SK-N-SH (cell line): ENCODE results near the gene CCDC18. TPM values are rescaled to one million over a fixed set of nuclear protein-coding genes. Genes with fewer than 3 reads are reported as not detected.
"Not testable (repeated sequence)": the region's sequence is repeated elsewhere in the genome, so short reads cannot be mapped to it uniquely, and the experiment has no call there.

Experiments
- CTCF ChIA-PET: fragments of 300-600, 350-600 bp; formaldehyde crosslinking; extraction: SDS; loops from one replicate; lab custom pipeline; 2021; lab: Yijun Ruan, JAX
- POLR2A ChIA-PET: fragments of 350-600 bp; sonication (Branson Sonifier 250); formaldehyde crosslinking; extraction: SDS; loops from one replicate; lab custom pipeline; 2020; ENCODE audit warnings: antibody characterized with exemption, inconsistent platforms; lab: Yijun Ruan, JAX
- DNase-seq: peaks from one replicate; pipeline ENCODE4 v3.0.0; 2012
- H2AFZ ChIP-seq: fragments of 200-600 bp; sonication (generic); 2 replicates; pipeline ENCODE4 v1.8.1; 2016; ENCODE audit warnings: antibody characterized with exemption, mild to moderate bottlenecking, low read depth
- H3F3A ChIP-seq: fragments of 200-600 bp; sonication (generic); replicated peaks from 2 replicates; pipeline ENCODE3; 2016; ENCODE audit warnings: antibody characterized with exemption, mild to moderate bottlenecking; ENCODE audit not compliant: insufficient read depth
- H3K27ac ChIP-seq, 2 experiments: fragments of 200-500 bp in 1 of 2; fragments of 200-600 bp in 1 of 2; sonication (Bioruptor generic) in 1 of 2; sonication (generic), shearing (Covaris generic) in 1 of 2; 2 replicates each; pipeline versions ENCODE4 v1.5.1 to v1.6.1; 2014 to 2016; ENCODE audit warnings: low read depth in 2 of 2, inconsistent platforms in 1 of 2, low read length in 1 of 2, mild to moderate bottlenecking in 1 of 2, mixed read lengths in 1 of 2
- H3K27me3 ChIP-seq: fragments of 200-600 bp; sonication (generic), shearing (Covaris generic); 2 replicates; pipeline ENCODE4 v1.6.1; 2016; ENCODE audit warnings: mixed run types; ENCODE audit not compliant: insufficient read depth
- H3K36me3 ChIP-seq, 2 experiments: fragments of 200-500 bp in 1 of 2; fragments of 200-600 bp in 1 of 2; sonication (Bioruptor generic) in 1 of 2; sonication (generic) in 1 of 2; replicated peaks in 1 of 2; 2 replicates each; pipeline versions ENCODE3 to v1.5.1; 2014 to 2016; ENCODE audit warnings: low read length in 1 of 2, mild to moderate bottlenecking in 1 of 2; ENCODE audit not compliant: insufficient read depth in 2 of 2, control insufficient read depth in 1 of 2
- H3K4me1 ChIP-seq, 2 experiments: fragments of 200-500 bp in 1 of 2; fragments of 200-600 bp in 1 of 2; sonication (Bioruptor generic) in 1 of 2; sonication (generic), shearing (Covaris generic) in 1 of 2; 2 replicates each; pipeline versions ENCODE4 v1.5.1 to v1.6.1; 2014 to 2016; ENCODE audit warnings: low read depth in 1 of 2, low read length in 1 of 2, mixed run types in 1 of 2; ENCODE audit not compliant: insufficient read depth in 2 of 2, control insufficient read depth in 1 of 2
- H3K4me2 ChIP-seq: fragments of 200-600 bp; sonication (generic), shearing (Covaris generic); 2 replicates; pipeline ENCODE4 v1.6.1; 2017; ENCODE audit warnings: mixed run types
- H3K4me3 ChIP-seq, 2 experiments: fragments of 200-500 bp in 1 of 2; fragments of 200-600 bp in 1 of 2; sonication (Bioruptor generic) in 1 of 2; sonication (generic), shearing (Covaris generic) in 1 of 2; 2 replicates each; pipeline versions ENCODE4 v1.5.1 to v1.8.1; 2014 to 2016; ENCODE audit warnings: low read depth in 2 of 2, inconsistent platforms in 1 of 2, low read length in 1 of 2, mild to moderate bottlenecking in 1 of 2, mixed read lengths in 1 of 2, moderate library complexity in 1 of 2
- H3K79me2 ChIP-seq: fragments of 200-600 bp; sonication (generic); 2 replicates; pipeline ENCODE4 v1.8.1; 2017; ENCODE audit warnings: mild to moderate bottlenecking; ENCODE audit not compliant: insufficient read depth
- H3K9ac ChIP-seq: fragments of 200-600 bp; sonication (generic); 2 replicates; pipeline ENCODE4 v1.6.1; 2017; ENCODE audit warnings: mixed run types
- H3K9me2 ChIP-seq: fragments of 200-600 bp; sonication (generic); 2 replicates; pipeline ENCODE4 v1.6.1; 2017; ENCODE audit warnings: mixed run types
- H3K9me3 ChIP-seq: fragments of 200-600 bp; sonication (generic); 2 replicates; pipeline ENCODE4 v1.6.1; 2017; ENCODE audit warnings: mixed run types, mild to moderate bottlenecking, moderate library complexity
- H4K20me1 ChIP-seq: fragments of 200-600 bp; sonication (generic); 2 replicates; pipeline ENCODE4 v1.6.1; 2017; ENCODE audit warnings: mild to moderate bottlenecking, mixed run types; ENCODE audit not compliant: insufficient read depth
- EZH2phosphoT487 ChIP-seq: fragments of 200-600 bp; sonication (generic); IDR thresholded peaks from 2 replicates; pipeline ENCODE4 v1.6.1; 2017; ENCODE audit warnings: low read depth, mixed run types, mild to moderate bottlenecking, antibody characterized with exemption, moderate library complexity, borderline replicate concordance
- MXI1 ChIP-seq: IDR thresholded peaks from 2 replicates; pipeline ENCODE4 v1.6.1; 2012; ENCODE audit warnings: mild to moderate bottlenecking, low read depth, low read length, improper control_type of control experiment
- RXRA ChIP-seq: IDR thresholded peaks from 2 replicates; pipeline ENCODE4 v1.4.0; 2012; ENCODE audit warnings: low read depth, mild to moderate bottlenecking, borderline replicate concordance
- SMC3 ChIP-seq: IDR thresholded peaks from 2 replicates; pipeline ENCODE4 v1.6.1; 2012; ENCODE audit warnings: low read depth, low read length, improper control_type of control experiment
- TCF12 ChIP-seq: IDR thresholded peaks from 2 replicates; pipeline ENCODE4 v1.4.0; 2012
- TEAD4 ChIP-seq: IDR thresholded peaks from 2 replicates; pipeline ENCODE4 v1.4.0; 2012; ENCODE audit warnings: mild to moderate bottlenecking, borderline replicate concordance; ENCODE audit not compliant: insufficient read depth
- WGBS: methylation state at CpG from one replicate; pipeline ENCODE4 v1.1.6; 2017; ENCODE audit warnings: low lambda C conversion rate; 5-methylcytosine and 5-hydroxymethylcytosine counted together
- polyA plus RNA-seq, 3 experiments: library from polyadenylated mRNA; depleted of rRNA; stranded (reverse); fragments of >200 nt; gene quantifications; 2 replicates each; pipeline ENCODE4 v1.2.3, GENCODE V29; 2012
- TF ChIP-seq, protein P1 (sequence below): IDR thresholded peaks from 2 replicates; pipeline ENCODE4 v1.4.0; 2012; ENCODE audit warnings: low read depth, borderline replicate concordance
- TF ChIP-seq, protein P2 (sequence below): fragments of 200-600 bp; sonication (generic); IDR thresholded peaks from 2 replicates; pipeline ENCODE4 v1.6.1; 2017; ENCODE audit warnings: antibody characterized with exemption, mild to moderate bottlenecking, moderate library complexity
- TF ChIP-seq, protein P3 (sequence below): IDR thresholded peaks from 2 replicates; pipeline ENCODE4; 2012

The CCDC18 gene
- polyA plus RNA-seq, 1 of the 3 experiments (the other 2 are of a cell fraction): 4.0 TPM

DNA sequence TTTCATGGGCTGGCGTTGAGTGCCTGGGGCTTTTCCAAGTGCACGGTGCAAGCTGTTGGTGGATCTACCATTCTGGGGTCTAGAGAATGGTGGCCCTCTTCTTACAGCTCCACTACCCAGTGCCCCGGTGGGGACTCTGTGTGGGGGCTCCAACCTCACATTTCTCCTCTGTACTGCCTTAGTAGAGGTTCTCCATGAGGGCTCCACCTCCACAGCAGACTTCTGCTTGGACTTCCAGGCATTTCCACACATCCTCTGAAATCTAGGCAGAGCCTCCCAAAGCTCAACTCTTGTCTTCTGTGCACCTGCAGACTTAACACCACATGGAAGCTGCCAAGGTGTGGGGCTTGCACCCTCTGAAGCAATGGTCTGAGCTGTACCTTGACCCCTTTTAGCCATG, 82.1 kb downstream of the CCDC18 start:
- ChIA-PET CTCF (interaction anchor here (2.0 kb wide), 1 partner anchor 42 kb away, joined by 9 read pairs; no protein-coding TSS in a partner anchor), POLR2A (no interaction called here)
- H2AFZ ChIP-seq: no peak overlapping the region
- H3K36me3 ChIP-seq: peaks cover 17 to 48% of the 10 kb centered on the region in 2 experiments
- H3K27me3 ChIP-seq: no peaks in the 10 kb centered on the region
- H3K4me2 ChIP-seq: no peak overlapping the region
- DNase-seq: no peak
- no peak overlapping the region for H3K4me3 ChIP-seq
- H3K9ac ChIP-seq: no peak overlapping the region
- H3K9me2 ChIP-seq: no peaks in the 10 kb centered on the region
- TF ChIP-seq, protein P1, sequence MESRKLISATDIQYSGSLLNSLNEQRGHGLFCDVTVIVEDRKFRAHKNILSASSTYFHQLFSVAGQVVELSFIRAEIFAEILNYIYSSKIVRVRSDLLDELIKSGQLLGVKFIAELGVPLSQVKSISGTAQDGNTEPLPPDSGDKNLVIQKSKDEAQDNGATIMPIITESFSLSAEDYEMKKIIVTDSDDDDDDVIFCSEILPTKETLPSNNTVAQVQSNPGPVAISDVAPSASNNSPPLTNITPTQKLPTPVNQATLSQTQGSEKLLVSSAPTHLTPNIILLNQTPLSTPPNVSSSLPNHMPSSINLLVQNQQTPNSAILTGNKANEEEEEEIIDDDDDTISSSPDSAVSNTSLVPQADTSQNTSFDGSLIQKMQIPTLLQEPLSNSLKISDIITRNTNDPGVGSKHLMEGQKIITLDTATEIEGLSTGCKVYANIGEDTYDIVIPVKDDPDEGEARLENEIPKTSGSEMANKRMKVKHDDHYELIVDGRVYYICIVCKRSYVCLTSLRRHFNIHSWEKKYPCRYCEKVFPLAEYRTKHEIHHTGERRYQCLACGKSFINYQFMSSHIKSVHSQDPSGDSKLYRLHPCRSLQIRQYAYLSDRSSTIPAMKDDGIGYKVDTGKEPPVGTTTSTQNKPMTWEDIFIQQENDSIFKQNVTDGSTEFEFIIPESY: no peak
- TF ChIP-seq TCF12 (no peak), MXI1 (no peak), TEAD4 (no peak), SMC3 (no peak), EZH2phosphoT487 (no peak), RXRA (no peak)
- TF ChIP-seq, protein P2, sequence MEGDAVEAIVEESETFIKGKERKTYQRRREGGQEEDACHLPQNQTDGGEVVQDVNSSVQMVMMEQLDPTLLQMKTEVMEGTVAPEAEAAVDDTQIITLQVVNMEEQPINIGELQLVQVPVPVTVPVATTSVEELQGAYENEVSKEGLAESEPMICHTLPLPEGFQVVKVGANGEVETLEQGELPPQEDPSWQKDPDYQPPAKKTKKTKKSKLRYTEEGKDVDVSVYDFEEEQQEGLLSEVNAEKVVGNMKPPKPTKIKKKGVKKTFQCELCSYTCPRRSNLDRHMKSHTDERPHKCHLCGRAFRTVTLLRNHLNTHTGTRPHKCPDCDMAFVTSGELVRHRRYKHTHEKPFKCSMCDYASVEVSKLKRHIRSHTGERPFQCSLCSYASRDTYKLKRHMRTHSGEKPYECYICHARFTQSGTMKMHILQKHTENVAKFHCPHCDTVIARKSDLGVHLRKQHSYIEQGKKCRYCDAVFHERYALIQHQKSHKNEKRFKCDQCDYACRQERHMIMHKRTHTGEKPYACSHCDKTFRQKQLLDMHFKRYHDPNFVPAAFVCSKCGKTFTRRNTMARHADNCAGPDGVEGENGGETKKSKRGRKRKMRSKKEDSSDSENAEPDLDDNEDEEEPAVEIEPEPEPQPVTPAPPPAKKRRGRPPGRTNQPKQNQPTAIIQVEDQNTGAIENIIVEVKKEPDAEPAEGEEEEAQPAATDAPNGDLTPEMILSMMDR: no peak
- TF ChIP-seq, protein P3, sequence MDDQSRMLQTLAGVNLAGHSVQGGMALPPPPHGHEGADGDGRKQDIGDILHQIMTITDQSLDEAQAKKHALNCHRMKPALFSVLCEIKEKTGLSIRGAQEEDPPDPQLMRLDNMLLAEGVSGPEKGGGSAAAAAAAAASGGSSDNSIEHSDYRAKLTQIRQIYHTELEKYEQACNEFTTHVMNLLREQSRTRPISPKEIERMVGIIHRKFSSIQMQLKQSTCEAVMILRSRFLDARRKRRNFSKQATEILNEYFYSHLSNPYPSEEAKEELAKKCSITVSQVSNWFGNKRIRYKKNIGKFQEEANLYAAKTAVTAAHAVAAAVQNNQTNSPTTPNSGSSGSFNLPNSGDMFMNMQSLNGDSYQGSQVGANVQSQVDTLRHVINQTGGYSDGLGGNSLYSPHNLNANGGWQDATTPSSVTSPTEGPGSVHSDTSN: no peak
- WGBS: 100% methylated on average over 1 of the region's 3 CpGs
- H3K79me2 ChIP-seq: no peaks in the 10 kb centered on the region
- H3K4me1 ChIP-seq: no peaks in the 10 kb centered on the region
- no peaks in the 10 kb centered on the region; the same call in 1 of the 2 replicates for H3K9me3 ChIP-seq
- H3K27ac ChIP-seq: no peak overlapping the region
- no peaks in the 10 kb centered on the region for H4K20me1 ChIP-seq
- H3F3A ChIP-seq: peaks cover 4% of the 10 kb centered on the region

DNA sequence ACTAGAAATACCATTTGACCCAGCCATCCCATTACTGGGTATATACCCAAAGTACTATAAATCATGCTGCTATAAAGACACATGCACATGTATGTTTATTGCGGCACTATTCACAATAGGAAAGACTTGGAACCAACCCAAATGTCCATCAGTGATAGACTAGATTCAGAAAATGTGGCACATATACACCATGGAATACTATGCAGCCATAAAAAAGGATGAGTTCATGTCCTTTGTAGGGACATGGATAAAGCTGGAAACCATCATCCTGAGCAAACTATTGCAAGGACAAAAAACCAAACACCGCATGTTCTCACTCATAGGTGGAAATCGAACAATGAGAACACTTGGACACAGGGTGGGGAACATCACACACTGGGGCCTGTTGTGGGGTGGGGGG, 88.4 kb downstream of the CCDC18 start:
- H3K4me2 ChIP-seq, DNase-seq, H3K9me3 ChIP-seq, H3K9ac ChIP-seq, POLR2A ChIA-PET, H4K20me1 ChIP-seq, H3F3A ChIP-seq, H3K79me2 ChIP-seq, H3K9me2 ChIP-seq, H3K4me1 ChIP-seq, H3K4me3 ChIP-seq, CTCF ChIA-PET, H3K27me3 ChIP-seq, H3K27ac ChIP-seq, H2AFZ ChIP-seq: not testable (repeated sequence)
- 94% methylated on average over 3 of the region's 3 CpGs for WGBS
- H3K36me3 ChIP-seq: peaks cover 7 to 18% of the 10 kb centered on the region in 2 experiments

GRCh38 chr1:93275262-93275633, 94.7 kb downstream of the CCDC18 start:
- H2AFZ ChIP-seq, H3K4me1 ChIP-seq, H3K9me2 ChIP-seq, H3K27ac ChIP-seq, H3K9ac ChIP-seq, H3K4me2 ChIP-seq, H3K79me2 ChIP-seq, H4K20me1 ChIP-seq, H3K27me3 ChIP-seq, H3K36me3 ChIP-seq, DNase-seq, CTCF ChIA-PET, H3K4me3 ChIP-seq, H3F3A ChIP-seq, H3K9me3 ChIP-seq: not testable (repeated sequence)
- POLR2A ChIA-PET: interaction anchor here (0.6 kb wide), 1 partner anchor 195 kb away, joined by 3 read pairs; no protein-coding TSS in a partner anchor
- WGBS: 93% methylated on average over 3 of the region's 3 CpGs
